ENCODE results near the gene GLCCI1. TPM values are rescaled to one million over a fixed set of nuclear protein-coding genes. Genes with fewer than 3 reads are reported as not detected.

The GLCCI1 gene
- total RNA-seq, 1 donor from 2014 or later, result 2.0 TPM

- DNase-seq (ENCODE audit: extremely low read depth, low read depth, low spot score), result no peak
These were observed 158.1 kb downstream of the GLCCI1 start for GRCh38 chr7:8126601-8127167.

GRCh38 chr7:8128449-8129317, 160.1 kb downstream of the GLCCI1 start:
- DNase-seq (ENCODE audit: extremely low read depth, low read depth, low spot score), result no peak

GRCh38 chr7:8129318-8129659, 160.7 kb downstream of the GLCCI1 start:
- DNase-seq (ENCODE audit: extremely low read depth, low read depth, low spot score), result no peak

GRCh38 chr7:8130663-8131062, 162.1 kb downstream of the GLCCI1 start:
- DNase-seq (ENCODE audit: extremely low read depth, low read depth, low spot score), result no peak

- DNase-seq (ENCODE audit: extremely low read depth, low read depth, low spot score), result no peak
These were observed 163.4 kb downstream of the GLCCI1 start for GRCh38 chr7:8131694-8132605.

- no peak for DNase-seq (ENCODE audit: extremely low read depth, low read depth, low spot score)
These were observed 164.7 kb downstream of the GLCCI1 start for GRCh38 chr7:8133188-8133848.

GRCh38 chr7:8134089-8134733, 165.6 kb downstream of the GLCCI1 start:
- DNase-seq (ENCODE audit: extremely low read depth, low read depth, low spot score), result no peak

GRCh38 chr7:8135417-8135816, 166.8 kb downstream of the GLCCI1 start:
- DNase-seq (ENCODE audit: extremely low read depth, low read depth, low spot score), result no peak

- no peak for DNase-seq (ENCODE audit: extremely low read depth, low read depth, low spot score)
These were observed 167.6 kb downstream of the GLCCI1 start for GRCh38 chr7:8136051-8136730.

Measured in glomerular endothelial cell (primary cell).